IPS-18c (cell line): ENCODE measurements around the gene CCNE1.

Source experiments
- H3K4me3 ChIP-seq: 2 replicates; pipeline ENCODE4 v1.7.0; 2013; ENCODE audit warnings: low read depth, mild to moderate bottlenecking, low read length, moderate library complexity; ENCODE audit not compliant: insufficient read depth
- H3K9me3 ChIP-seq: one replicate; pipeline ENCODE4 v1.6.1; 2013; ENCODE audit warnings: mild to moderate bottlenecking, low read length, moderate library complexity; ENCODE audit not compliant: control insufficient read depth, insufficient read depth

The CCNE1 gene

DNA sequence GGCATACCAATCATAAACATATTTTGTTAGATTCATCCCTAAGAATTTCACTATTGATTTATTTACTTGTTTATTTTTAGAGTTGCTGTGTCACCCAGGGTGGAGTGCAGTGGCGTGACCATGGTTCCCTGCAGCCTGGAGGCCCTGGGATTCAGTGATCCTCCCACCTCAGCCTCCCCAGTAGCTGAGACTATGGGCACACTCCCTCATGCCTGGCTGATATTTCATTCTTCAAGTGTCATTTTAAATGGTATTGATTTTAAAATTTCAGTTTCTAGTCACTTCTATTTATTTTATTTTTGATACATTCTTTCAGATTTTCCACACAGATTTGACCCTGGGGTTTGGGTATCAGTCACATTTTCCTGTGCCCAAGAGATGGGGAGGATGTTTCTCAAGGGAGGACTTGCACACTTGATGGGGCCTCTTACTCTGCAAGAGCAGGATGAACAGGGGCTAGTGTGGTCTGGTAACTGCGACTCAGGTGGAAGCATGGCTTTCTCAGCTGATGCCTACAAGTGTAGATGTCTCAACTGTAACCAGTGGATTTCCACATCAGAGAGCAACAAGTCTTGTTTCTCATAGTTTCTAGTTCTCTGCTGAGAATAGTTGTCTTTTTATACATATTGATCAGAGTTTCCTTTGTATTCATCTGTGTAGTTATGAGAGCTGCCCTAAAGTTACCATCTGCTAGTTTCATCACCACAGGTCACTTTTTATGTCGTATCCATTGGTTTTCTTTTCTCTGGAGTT, 40.2 kb downstream of the CCNE1 start:
- no peaks in the 10 kb centered on the region for H3K9me3 ChIP-seq
- H3K4me3 ChIP-seq = no peak overlapping the region

GRCh38 chr19:29854033-29854432, 42.2 kb downstream of the CCNE1 start:
- no peaks in the 10 kb centered on the region for H3K9me3 ChIP-seq
- no peak overlapping the region for H3K4me3 ChIP-seq

DNA sequence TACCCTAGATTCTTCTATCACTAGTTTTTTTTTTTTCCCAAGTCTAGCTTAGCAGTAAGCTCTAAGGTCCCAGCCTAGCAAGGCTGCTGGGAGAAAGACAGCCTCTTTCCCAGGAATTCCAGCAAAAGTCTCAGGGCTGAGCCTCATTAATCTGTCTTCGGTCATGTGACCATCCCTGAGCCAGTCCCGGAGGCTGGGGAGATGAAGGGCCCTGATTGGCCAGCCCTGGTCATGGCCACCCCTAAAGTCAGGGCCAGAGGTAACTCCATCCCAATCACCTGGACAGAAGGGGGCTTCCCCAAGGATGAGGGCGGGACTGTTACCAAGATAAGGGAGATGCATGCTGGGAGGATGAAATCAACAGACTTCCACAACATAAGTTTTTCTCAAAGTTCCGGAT, 43.3 kb downstream of the CCNE1 start:
- no peak overlapping the region for H3K4me3 ChIP-seq

DNA sequence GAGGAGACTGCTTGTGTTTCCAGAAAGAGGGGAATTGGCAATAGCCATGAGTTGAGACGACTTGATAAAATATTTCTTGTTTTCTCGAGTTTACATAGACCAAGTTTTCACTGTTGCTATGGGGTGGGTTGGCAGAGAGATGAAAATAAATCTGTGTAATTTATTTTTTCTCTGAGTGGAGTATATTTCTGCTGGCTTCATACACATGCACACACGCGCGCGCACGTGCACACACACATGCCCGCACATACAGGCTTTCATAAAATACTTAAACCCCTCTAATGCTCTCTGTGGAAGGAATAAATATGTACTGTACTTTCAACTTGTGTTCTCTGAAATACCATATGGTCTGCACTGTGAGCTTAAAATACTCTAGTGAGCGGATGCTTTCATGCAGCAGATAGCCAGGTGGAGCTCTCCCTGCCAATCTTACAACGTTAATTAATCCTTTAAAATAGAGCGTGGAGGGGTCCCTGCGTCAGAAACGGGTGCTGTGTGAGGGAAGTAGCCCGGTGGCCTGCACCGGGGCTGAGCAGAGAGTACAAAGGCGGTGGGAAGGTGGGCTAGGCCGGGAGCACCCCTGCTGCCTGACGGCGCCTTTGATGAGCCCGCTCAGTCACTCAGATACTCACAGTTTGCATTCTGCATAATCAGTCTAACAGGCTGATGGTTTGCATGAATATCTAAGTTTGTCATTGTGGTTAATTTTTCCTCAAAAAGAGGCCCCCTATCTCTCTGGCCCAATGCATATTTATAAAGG, 44.1 kb downstream of the CCNE1 start:
- Histone ChIP-seq H3K4me3 (no peak overlapping the region), H3K9me3 (no peaks in the 10 kb centered on the region)

More for the DNA sequence above, 43.3 kb downstream of the CCNE1 start:
- no peaks in the 10 kb centered on the region for H3K9me3 ChIP-seq

DNA sequence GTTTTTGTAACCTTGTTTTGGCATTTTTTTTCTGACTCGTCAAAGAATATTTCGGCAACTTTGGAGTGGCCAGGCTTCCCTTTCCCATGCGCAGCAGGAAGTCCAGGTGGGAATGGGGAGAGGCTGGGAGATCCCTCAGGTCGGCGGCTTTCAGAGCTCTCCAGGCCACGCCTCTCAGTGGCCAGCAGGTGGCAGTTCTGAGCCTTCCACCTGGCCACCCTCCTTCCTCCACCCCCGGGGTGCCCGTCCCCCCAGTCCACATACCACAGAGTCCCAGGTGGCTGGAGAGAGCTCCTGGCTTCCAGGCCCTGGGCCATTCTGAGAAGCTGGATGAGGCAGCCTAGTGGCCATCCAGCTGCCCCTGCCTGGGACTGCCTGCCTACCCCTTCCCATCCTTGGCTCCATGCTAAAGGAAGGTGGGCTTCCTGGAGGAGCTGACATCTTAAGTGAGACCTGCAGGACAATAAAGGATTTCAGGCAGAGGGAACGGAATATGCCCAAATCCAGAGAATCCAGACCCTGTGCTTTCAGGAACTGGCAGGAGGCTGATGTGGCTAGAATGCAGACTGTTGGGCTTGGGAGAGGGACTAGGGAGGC, 46.3 kb downstream of the CCNE1 start:
- Histone ChIP-seq H3K9me3 (peaks cover 2% of the 10 kb centered on the region), H3K4me3 (no peak overlapping the region)

GRCh38 chr19:29858621-29859020, 46.8 kb downstream of the CCNE1 start:
- no peak overlapping the region for H3K4me3 ChIP-seq

DNA sequence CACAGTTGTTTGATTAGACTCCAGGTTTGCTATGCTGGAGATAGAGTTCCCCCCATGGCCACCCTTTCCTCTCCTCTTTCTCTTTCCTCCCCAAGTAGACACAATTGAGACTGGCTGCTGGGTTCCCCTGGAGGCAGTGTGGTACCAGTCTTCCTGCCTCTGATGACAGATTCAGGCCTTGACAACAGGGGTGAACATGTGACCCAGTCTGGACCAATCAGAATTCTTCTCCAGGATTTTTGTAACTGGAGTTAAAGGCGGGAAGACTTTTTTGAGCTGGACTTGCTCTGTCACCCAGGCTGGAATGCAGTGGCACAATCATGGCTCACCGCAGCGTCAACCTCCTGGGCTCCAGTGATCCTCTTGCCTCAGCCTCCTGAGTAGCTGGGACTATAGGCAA, 48.7 kb downstream of the CCNE1 start:
- peaks cover 2% of the 10 kb centered on the region for H3K9me3 ChIP-seq
- H3K4me3 ChIP-seq = no peak overlapping the region

More at GRCh38 chr19:29858621-29859020, 46.8 kb downstream of the CCNE1 start:
- peaks cover 2% of the 10 kb centered on the region for H3K9me3 ChIP-seq

GRCh38 chr19:29861574-29861973, 49.8 kb downstream of the CCNE1 start:
- no peak overlapping the region for H3K4me3 ChIP-seq
- H3K9me3 ChIP-seq = peaks cover 2% of the 10 kb centered on the region

DNA sequence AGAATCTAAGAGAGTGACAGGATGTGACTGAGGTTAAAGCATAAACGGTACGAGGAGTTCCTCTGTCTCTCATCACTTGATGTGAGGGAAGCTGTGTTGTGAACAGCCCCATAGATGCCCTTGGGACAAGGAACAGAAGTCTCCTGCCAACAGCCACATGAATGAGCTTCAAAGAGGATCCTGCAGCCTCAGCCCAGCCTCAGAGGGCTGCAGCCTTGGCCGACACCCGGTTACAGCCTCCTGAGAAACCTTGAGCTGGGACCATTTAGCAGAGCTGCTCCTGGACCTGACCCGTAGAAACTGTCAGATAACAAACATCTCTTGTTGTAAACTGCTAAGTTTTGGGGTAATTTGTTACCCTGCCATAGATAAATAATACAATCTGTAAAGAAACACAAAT, 54.2 kb downstream of the CCNE1 start:
- Histone ChIP-seq H3K4me3 (no peak overlapping the region), H3K9me3 (peaks cover 2% of the 10 kb centered on the region)

- H3K9me3 ChIP-seq = no peaks in the 10 kb centered on the region
Measured at GRCh38 chr19:29867984-29868383, 56.2 kb downstream of the CCNE1 start.

DNA sequence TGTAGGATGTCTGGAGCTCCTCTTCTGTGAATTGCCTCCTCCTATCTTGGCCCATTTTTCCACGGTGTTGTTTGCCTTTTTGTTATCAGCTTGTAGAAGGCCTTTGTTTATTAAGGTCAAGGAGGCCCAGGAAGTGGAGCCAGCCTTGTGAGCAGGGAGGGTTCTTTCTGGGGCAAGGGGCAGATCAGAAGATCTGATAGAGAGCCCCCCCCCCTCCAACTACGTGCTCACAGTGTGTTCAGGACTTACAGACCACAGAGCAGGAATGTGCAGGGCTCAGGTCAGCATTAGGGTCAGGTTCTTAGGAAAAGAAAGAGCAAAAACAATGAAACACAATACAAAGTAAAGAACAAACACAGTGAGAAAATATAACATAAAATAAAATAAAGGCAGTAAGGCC, 59.4 kb downstream of the CCNE1 start:
- Histone ChIP-seq H3K4me3 (no peak overlapping the region), H3K9me3 (no peaks in the 10 kb centered on the region)

More at GRCh38 chr19:29867984-29868383, 56.2 kb downstream of the CCNE1 start:
- H3K4me3 ChIP-seq = no peak overlapping the region

DNA sequence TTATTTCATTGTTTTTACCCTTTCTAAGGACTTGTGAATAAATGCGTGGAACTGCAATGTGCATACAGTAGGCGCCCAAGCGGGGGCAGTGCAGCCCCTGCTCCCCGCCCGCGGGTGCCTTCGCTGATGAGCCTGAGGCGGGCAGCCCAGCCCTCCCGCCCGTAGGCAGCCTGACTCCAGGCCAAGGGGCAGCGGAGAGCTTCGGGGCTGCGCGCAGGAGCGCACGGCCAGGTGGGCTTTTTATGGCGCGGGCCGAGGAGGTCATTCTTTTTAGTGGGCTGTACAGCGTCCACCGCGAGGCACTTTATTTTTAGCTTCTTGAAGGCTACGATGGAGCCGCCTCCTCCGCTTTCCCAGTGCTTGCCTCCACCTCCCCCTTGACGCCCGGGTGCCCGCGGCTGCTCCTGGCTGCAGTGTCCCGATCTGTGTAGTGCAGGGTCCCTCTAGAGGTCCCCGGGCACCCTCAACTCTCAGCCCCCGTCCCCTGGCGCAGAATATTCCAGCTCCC, 60.5 kb downstream of the CCNE1 start:
- no peak overlapping the region for H3K4me3 ChIP-seq

GRCh38 chr19:29873024-29873800, 61.4 kb downstream of the CCNE1 start:
- Histone ChIP-seq H3K9me3 (no peaks in the 10 kb centered on the region), H3K4me3 (peak overlapping the region; percentile 67)

More for the DNA sequence above, 60.5 kb downstream of the CCNE1 start:
- no peaks in the 10 kb centered on the region for H3K9me3 ChIP-seq
